Mesendoderm (in vitro differentiated cells): ENCODE data around the gene MARCKS.
A peak's percentile ranks its signal among the peaks of the same experiment; 100 is the strongest.

Source experiments
- DNase-seq: peaks from one replicate; pipeline ENCODE4 v3.0.0; 2013
- H2AK5ac ChIP-seq: 2 replicates; pipeline ENCODE4 v1.6.1; 2013; ENCODE audit warnings: low read length, inconsistent platforms
- H2BK120ac ChIP-seq: 2 replicates; pipeline ENCODE4 v1.6.1; 2013; ENCODE audit warnings: low read depth, mild to moderate bottlenecking, low read length, moderate library complexity, mixed read lengths
- H2BK15ac ChIP-seq: replicated peaks from 2 replicates; pipeline ENCODE4 v1.6.1; 2013; ENCODE audit warnings: low read depth, mild to moderate bottlenecking, moderate library complexity
- H2BK5ac ChIP-seq: 2 replicates; pipeline ENCODE4 v1.6.1; 2013; ENCODE audit warnings: low read length, inconsistent platforms
- H3K18ac ChIP-seq: 2 replicates; pipeline ENCODE4 v1.6.1; 2013; ENCODE audit warnings: mild to moderate bottlenecking, low read length, mixed read lengths
- H3K23ac ChIP-seq: one replicate; pipeline ENCODE4 v1.6.1; 2013; ENCODE audit warnings: low read length
- H3K27ac ChIP-seq: 2 replicates; pipeline ENCODE4 v1.5.1; 2013; ENCODE audit warnings: low read depth, mild to moderate bottlenecking, inconsistent platforms, low read length, moderate library complexity
- H3K27me3 ChIP-seq: 2 replicates; pipeline ENCODE4 v1.6.1; 2013; ENCODE audit warnings: low read length, control low read depth, mild to moderate bottlenecking, inconsistent platforms; ENCODE audit not compliant: insufficient read depth, poor library complexity
- H3K36me3 ChIP-seq: 2 replicates; pipeline ENCODE4 v1.6.1; 2013; ENCODE audit warnings: low read length, inconsistent platforms; ENCODE audit not compliant: control insufficient read depth, insufficient read depth
- H3K4ac ChIP-seq: one replicate; pipeline ENCODE4 v1.6.1; 2013; ENCODE audit warnings: low read depth, mild to moderate bottlenecking, low read length, moderate library complexity
- H3K4me1 ChIP-seq: 2 replicates; pipeline ENCODE4 v1.6.1; 2013; ENCODE audit warnings: low read depth, low read length, inconsistent platforms; ENCODE audit not compliant: control insufficient read depth
- H3K4me2 ChIP-seq: 2 replicates; pipeline ENCODE4 v1.6.1; 2013; ENCODE audit warnings: low read length
- H3K4me3 ChIP-seq: 2 replicates; pipeline ENCODE4 v1.5.1; 2013; ENCODE audit warnings: mild to moderate bottlenecking, low read length
- H3K56ac ChIP-seq: one replicate; pipeline ENCODE4 v1.6.1; 2013; ENCODE audit warnings: low read length
- H3K79me1 ChIP-seq: 2 replicates; pipeline ENCODE4 v1.6.1; 2013; ENCODE audit warnings: low read length, inconsistent platforms
- H3K79me2 ChIP-seq: 2 replicates; pipeline ENCODE4 v1.6.1; 2013; ENCODE audit warnings: mild to moderate bottlenecking, low read length; ENCODE audit not compliant: control insufficient read depth, insufficient read depth
- H3K9ac ChIP-seq: 2 replicates; pipeline ENCODE4 v1.6.1; 2013; ENCODE audit warnings: low read length, inconsistent platforms
- H4K5ac ChIP-seq: one replicate; pipeline ENCODE4 v1.6.1; 2013; ENCODE audit warnings: low read length
- H4K8ac ChIP-seq: one replicate; pipeline ENCODE4 v1.6.1; 2013; ENCODE audit warnings: low read depth, mild to moderate bottlenecking, control low read depth, low read length, moderate library complexity
- WGBS: extraction: QIAGEN DNeasy Blood & Tissue Kit; methylation state at CpG from one replicate; pipeline ENCODE4 v1.1.7; 2013; ENCODE audit warnings: low lambda C conversion rate, missing lambda C conversion rate; ENCODE audit not compliant: insufficient coverage; ENCODE audit errors: extremely low coverage; 5-methylcytosine and 5-hydroxymethylcytosine counted together

Gene MARCKS

DNA sequence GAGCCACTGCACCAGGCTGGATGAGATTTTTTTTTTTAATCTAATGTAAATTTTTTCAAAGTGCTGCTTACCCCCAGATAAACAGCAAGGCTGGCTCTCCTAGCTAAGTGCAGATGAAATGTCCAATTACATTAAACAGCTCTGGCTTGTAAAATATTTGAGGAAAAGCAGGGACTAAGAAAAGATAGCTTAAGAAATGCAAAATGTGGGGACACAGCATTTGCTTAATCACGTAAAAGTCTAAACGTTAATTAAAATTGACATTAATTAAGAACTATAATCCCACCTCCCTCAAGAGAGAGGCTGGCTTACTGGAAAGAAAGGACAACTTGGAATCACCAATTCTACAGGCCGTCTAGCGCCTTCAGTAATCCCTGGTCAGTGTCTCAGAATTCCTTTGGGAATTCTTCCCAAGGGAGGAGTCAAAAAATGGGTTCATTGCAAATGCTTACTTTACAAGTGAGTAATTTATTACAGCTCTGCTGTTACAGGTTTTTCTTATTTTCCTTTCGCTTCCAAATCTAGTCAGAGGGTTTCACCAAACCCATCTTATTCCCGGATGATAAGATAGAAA, 13.6 kb upstream of the MARCKS start:
- H3K18ac ChIP-seq = no peak overlapping the region
- H2BK5ac ChIP-seq = peak overlapping the region; percentile 32
- H3K27ac ChIP-seq = no peak overlapping the region
- no peak overlapping the region for H2BK120ac ChIP-seq
- H3K56ac ChIP-seq = no peak overlapping the region
- H2AK5ac ChIP-seq = no peak overlapping the region
- peak; percentile 90 for DNase-seq
- H3K27me3 ChIP-seq = no peaks in the 10 kb centered on the region
- H4K8ac ChIP-seq = no peak overlapping the region
- H3K4me2 ChIP-seq = no peak overlapping the region
- H3K4me3 ChIP-seq = no peak overlapping the region
- H3K36me3 ChIP-seq = no peaks in the 10 kb centered on the region
- peak overlapping the region; percentile 36 for H3K4ac ChIP-seq
- H3K79me1 ChIP-seq = no peaks in the 10 kb centered on the region
- no peak overlapping the region for H3K23ac ChIP-seq
- H3K4me1 ChIP-seq = no peaks in the 10 kb centered on the region
- no CpG with 5 or more reads among the region's 6 CpGs for WGBS
- no peak overlapping the region for H3K9ac ChIP-seq
- no peak overlapping the region for H4K5ac ChIP-seq
- H2BK15ac ChIP-seq = no peak overlapping the region
- H3K79me2 ChIP-seq = no peaks in the 10 kb centered on the region

GRCh38 chr6:113846577-113846976, 10.6 kb upstream of the MARCKS start:
- Histone ChIP-seq H3K4me3 (no peak overlapping the region), H3K4me1 (no peaks in the 10 kb centered on the region)

DNA sequence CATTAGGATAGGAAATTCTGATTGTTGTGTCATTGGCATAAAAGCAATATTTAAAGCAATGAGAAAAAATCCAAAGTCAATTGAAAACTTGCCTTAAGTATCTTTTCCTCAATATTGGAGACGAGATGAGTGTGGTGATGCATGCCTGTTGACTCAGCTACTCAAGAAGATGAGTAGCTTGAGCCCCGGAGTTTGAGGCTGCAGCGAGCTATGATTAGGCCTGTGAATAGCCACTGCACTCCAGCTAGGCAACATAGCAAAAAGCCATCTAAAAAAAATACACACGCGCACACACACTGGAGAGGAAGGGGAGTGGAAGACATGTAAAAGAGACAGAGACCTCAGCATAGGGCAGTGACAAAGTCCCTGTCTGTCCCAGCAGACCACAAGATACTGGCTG, 9.7 kb upstream of the MARCKS start:
- H3K18ac ChIP-seq = peak overlapping the region; percentile 47
- H4K5ac ChIP-seq = no peak overlapping the region
- H4K8ac ChIP-seq = no peak overlapping the region
- H2BK120ac ChIP-seq = no peak overlapping the region
- no peak overlapping the region for H3K56ac ChIP-seq
- no peak for DNase-seq
- H3K79me2 ChIP-seq = no peaks in the 10 kb centered on the region
- H3K27ac ChIP-seq = no peak overlapping the region
- no peak overlapping the region for H3K23ac ChIP-seq
- peaks cover under 1% of the 10 kb centered on the region for H3K27me3 ChIP-seq
- H2BK15ac ChIP-seq = no peak overlapping the region
- no peak overlapping the region for H3K4ac ChIP-seq
- no peak overlapping the region for H3K4me2 ChIP-seq
- no peaks in the 10 kb centered on the region for H3K4me1 ChIP-seq
- no peak overlapping the region for H3K9ac ChIP-seq
- H2BK5ac ChIP-seq = no peak overlapping the region
- H3K4me3 ChIP-seq = no peak overlapping the region
- WGBS = no CpG with 5 or more reads among the region's 5 CpGs
- no peak overlapping the region for H2AK5ac ChIP-seq
- H3K79me1 ChIP-seq = no peaks in the 10 kb centered on the region
- H3K36me3 ChIP-seq = no peaks in the 10 kb centered on the region

More at GRCh38 chr6:113846577-113846976, 10.6 kb upstream of the MARCKS start:
- H3K56ac ChIP-seq = no peak overlapping the region
- H3K18ac ChIP-seq = peak overlapping the region; percentile 60
- no peak overlapping the region for H4K8ac ChIP-seq
- H3K23ac ChIP-seq = no peak overlapping the region
- peak overlapping the region; percentile 38 for H2BK120ac ChIP-seq
- no peak overlapping the region for H2BK5ac ChIP-seq
- no peaks in the 10 kb centered on the region for H3K79me2 ChIP-seq
- H3K4ac ChIP-seq = no peak overlapping the region
- no peak overlapping the region for H3K4me2 ChIP-seq
- H3K27me3 ChIP-seq = no peaks in the 10 kb centered on the region
- H3K36me3 ChIP-seq = no peaks in the 10 kb centered on the region
- WGBS = 100% methylated on average over 1 of the region's 1 CpG
- no peaks in the 10 kb centered on the region for H3K79me1 ChIP-seq
- H4K5ac ChIP-seq = no peak overlapping the region
- no peak overlapping the region for H2AK5ac ChIP-seq
- H2BK15ac ChIP-seq = no peak overlapping the region
- DNase-seq = peak; percentile 28
- no peak overlapping the region for H3K27ac ChIP-seq
- H3K9ac ChIP-seq = no peak overlapping the region

DNA sequence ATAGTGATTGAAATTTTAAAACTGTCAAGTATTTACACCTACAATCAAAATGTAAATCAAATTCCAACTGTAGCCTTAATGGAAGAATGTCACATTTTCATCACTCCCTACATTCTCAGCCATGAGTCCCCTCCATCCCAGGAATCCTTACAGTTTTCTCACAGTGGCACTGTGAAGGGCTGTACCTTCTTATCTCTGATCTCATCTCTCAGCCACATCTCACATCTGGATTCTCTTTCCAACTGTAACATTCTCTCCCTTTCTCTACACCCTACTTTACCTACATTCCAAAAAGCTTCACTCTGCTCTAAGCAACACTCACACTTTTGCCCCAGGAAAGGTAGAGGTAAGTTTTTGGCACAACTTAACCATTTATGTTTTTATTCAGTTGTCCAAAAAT, 8.9 kb upstream of the MARCKS start:
- peak; percentile 34 for DNase-seq
- no peaks in the 10 kb centered on the region for H3K4me1 ChIP-seq

DNA sequence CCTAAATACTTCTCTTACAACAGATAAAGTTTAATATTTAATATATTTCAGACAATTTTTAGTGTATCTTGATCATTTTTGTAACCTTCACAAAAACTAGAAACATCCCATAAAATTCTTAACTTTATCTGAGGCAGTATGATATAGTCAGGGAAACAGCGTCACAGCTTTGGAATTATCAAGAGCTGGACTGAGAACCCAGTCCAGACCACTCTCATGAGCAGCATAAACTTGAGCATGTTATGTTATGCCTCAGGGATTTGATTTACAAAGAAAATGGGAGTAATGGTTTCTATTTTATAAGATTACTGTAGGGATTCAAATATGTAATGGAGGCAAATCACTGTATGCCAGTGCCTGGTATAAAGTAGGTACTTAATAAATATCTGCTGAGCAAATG, 8.3 kb upstream of the MARCKS start:
- H3K4me2 ChIP-seq = no peak overlapping the region
- no peak overlapping the region for H4K5ac ChIP-seq
- no peak overlapping the region for H4K8ac ChIP-seq
- H3K9ac ChIP-seq = no peak overlapping the region
- H3K27me3 ChIP-seq = peaks cover 3% of the 10 kb centered on the region
- no peak overlapping the region for H2BK120ac ChIP-seq
- H2BK5ac ChIP-seq = no peak overlapping the region
- H3K36me3 ChIP-seq = no peaks in the 10 kb centered on the region
- no peak overlapping the region for H3K4me3 ChIP-seq
- H3K4ac ChIP-seq = no peak overlapping the region
- H3K23ac ChIP-seq = no peak overlapping the region
- no CpG with 5 or more reads among the region's 1 CpG for WGBS
- no peaks in the 10 kb centered on the region for H3K79me2 ChIP-seq
- H3K4me1 ChIP-seq = no peaks in the 10 kb centered on the region
- DNase-seq = no peak
- no peaks in the 10 kb centered on the region for H3K79me1 ChIP-seq
- no peak overlapping the region for H3K18ac ChIP-seq
- H2AK5ac ChIP-seq = no peak overlapping the region
- no peak overlapping the region for H3K27ac ChIP-seq
- H3K56ac ChIP-seq = no peak overlapping the region
- H2BK15ac ChIP-seq = no peak overlapping the region

More for the DNA sequence above, 8.9 kb upstream of the MARCKS start:
- no peak overlapping the region for H2BK120ac ChIP-seq
- no peak overlapping the region for H2AK5ac ChIP-seq
- peaks cover 2% of the 10 kb centered on the region for H3K27me3 ChIP-seq
- H3K9ac ChIP-seq = no peak overlapping the region
- H3K4me3 ChIP-seq = no peak overlapping the region
- H3K4ac ChIP-seq = no peak overlapping the region
- H3K18ac ChIP-seq = no peak overlapping the region
- no peaks in the 10 kb centered on the region for H3K79me1 ChIP-seq
- H3K79me2 ChIP-seq = no peaks in the 10 kb centered on the region
- H2BK15ac ChIP-seq = no peak overlapping the region
- no peak overlapping the region for H3K23ac ChIP-seq
- H3K36me3 ChIP-seq = no peaks in the 10 kb centered on the region
- H2BK5ac ChIP-seq = no peak overlapping the region
- no peak overlapping the region for H3K56ac ChIP-seq
- no peak overlapping the region for H4K5ac ChIP-seq
- no peak overlapping the region for H3K4me2 ChIP-seq
- no peak overlapping the region for H3K27ac ChIP-seq
- H4K8ac ChIP-seq = no peak overlapping the region

DNA sequence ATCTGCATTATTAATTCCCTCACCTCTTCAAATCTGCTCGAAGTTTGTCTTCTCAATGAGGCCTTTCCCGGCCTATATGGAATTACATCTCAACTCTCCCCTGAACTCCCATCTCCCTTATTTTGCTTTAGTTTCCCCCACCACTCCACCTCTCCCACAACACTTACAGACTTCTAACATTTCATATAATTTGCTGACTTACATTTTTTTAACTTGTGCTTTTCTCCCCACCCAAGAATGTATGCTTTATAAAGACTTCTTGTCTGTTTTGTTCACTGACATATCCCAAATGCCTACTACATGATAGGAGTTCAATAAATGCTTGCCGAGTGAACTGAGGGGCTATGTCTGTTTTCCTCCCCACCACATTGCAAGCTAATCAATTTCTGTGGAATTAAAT, 3.9 kb upstream of the MARCKS start:
- Histone ChIP-seq H3K4me1 (no peaks in the 10 kb centered on the region), H2AK5ac (no peak overlapping the region), H3K36me3 (no peaks in the 10 kb centered on the region), H2BK15ac (no peak overlapping the region), H2BK120ac (no peak overlapping the region), H3K4me2 (no peak overlapping the region), H3K4ac (no peak overlapping the region), H4K5ac (no peak overlapping the region), H3K4me3 (no peak overlapping the region), H3K9ac (no peak overlapping the region), H3K56ac (no peak overlapping the region), H2BK5ac (no peak overlapping the region), H3K18ac (no peak overlapping the region), H3K79me1 (no peaks in the 10 kb centered on the region), H3K27me3 (peaks cover 3% of the 10 kb centered on the region), H3K79me2 (peaks cover 8% of the 10 kb centered on the region), H3K23ac (no peak overlapping the region), H4K8ac (no peak overlapping the region), H3K27ac (no peak overlapping the region)
- WGBS = no CpG with 5 or more reads among the region's 3 CpGs
- DNase-seq = no peak
